Activated naive CD8-positive, alpha-beta T cell treated with anti-CD3 and anti-CD28 coated beads, Interleukin-2, amount 50 U/mL, for 24 hours (primary cell): ENCODE measurements around the gene MIA2.
"Not testable (repeated sequence)": the region's sequence is repeated elsewhere in the genome, so short reads cannot be mapped to it uniquely, and the experiment has no call there.

Source experiments
- ATAC-seq: fragments of 150-1000 bp; cut with Tn5 transposase; one replicate; pipeline ENCODE4 v1.10.0; 2021
- DNase-seq: peaks from one replicate; pipeline ENCODE4 v3.0.0; 2021
- H3K27ac Mint-ChIP-seq: one replicate; pipeline ENCODE4 v1.8.0; 2021; ENCODE audit warnings: mild to moderate bottlenecking, mixed read lengths
- H3K27me3 Mint-ChIP-seq: one replicate; pipeline ENCODE4 v1.8.0; 2021; ENCODE audit warnings: mixed read lengths
- H3K36me3 Mint-ChIP-seq: one replicate; pipeline ENCODE4 v1.8.0; 2021; ENCODE audit warnings: low read depth, mixed read lengths
- H3K4me1 Mint-ChIP-seq: one replicate; pipeline ENCODE4 v1.8.0; 2021; ENCODE audit warnings: mixed read lengths
- H3K4me3 Mint-ChIP-seq: one replicate; pipeline ENCODE4 v1.8.0; 2021; ENCODE audit warnings: mild to moderate bottlenecking, moderate library complexity, mixed read lengths
- H3K9me3 Mint-ChIP-seq: one replicate; pipeline ENCODE4 v1.8.0; 2021; ENCODE audit warnings: mixed read lengths

The MIA2 gene

GRCh38 chr14:39318574-39318973 lies 84.9 kb downstream of the MIA2 start:
- H3K27me3 Mint-ChIP-seq, result no peaks in the 10 kb centered on the region
- H3K27ac Mint-ChIP-seq, result no peak overlapping the region
- no peak overlapping the region for H3K4me3 Mint-ChIP-seq
- H3K4me1 Mint-ChIP-seq, result no peaks in the 10 kb centered on the region
- H3K9me3 Mint-ChIP-seq, result no peaks in the 10 kb centered on the region
- H3K36me3 Mint-ChIP-seq, result peaks cover 7% of the 10 kb centered on the region
- ATAC-seq (no peak), DNase-seq (no peak)

GRCh38 chr14:39319381-39319780 lies 85.7 kb downstream of the MIA2 start:
- DNase-seq (no peak), ATAC-seq (no peak)
- H3K27me3 Mint-ChIP-seq, result no peaks in the 10 kb centered on the region
- no peaks in the 10 kb centered on the region for H3K4me1 Mint-ChIP-seq
- H3K9me3 Mint-ChIP-seq, result no peaks in the 10 kb centered on the region
- no peak overlapping the region for H3K4me3 Mint-ChIP-seq
- no peak overlapping the region for H3K27ac Mint-ChIP-seq
- peaks cover 7% of the 10 kb centered on the region for H3K36me3 Mint-ChIP-seq

GRCh38 chr14:39320318-39320717 lies 86.6 kb downstream of the MIA2 start:
- ATAC-seq, result no peak
- Mint-ChIP-seq H3K27ac (no peak overlapping the region), H3K36me3 (peaks cover 7% of the 10 kb centered on the region), H3K9me3 (no peaks in the 10 kb centered on the region), H3K4me1 (no peaks in the 10 kb centered on the region), H3K4me3 (no peak overlapping the region), H3K27me3 (no peaks in the 10 kb centered on the region)
- DNase-seq, result no peak

GRCh38 chr14:39322807-39323206 lies 89.1 kb downstream of the MIA2 start:
- Mint-ChIP-seq H3K4me1 (no peaks in the 10 kb centered on the region), H3K27ac (no peak overlapping the region), H3K9me3 (no peaks in the 10 kb centered on the region), H3K27me3 (no peaks in the 10 kb centered on the region), H3K4me3 (no peak overlapping the region), H3K36me3 (peaks cover 23% of the 10 kb centered on the region)
- no peak for ATAC-seq
- DNase-seq, result no peak

- no peaks in the 10 kb centered on the region for H3K27me3 Mint-ChIP-seq
- no peak overlapping the region for H3K27ac Mint-ChIP-seq
- H3K36me3 Mint-ChIP-seq, result peaks cover 35% of the 10 kb centered on the region
- H3K9me3 Mint-ChIP-seq, result no peaks in the 10 kb centered on the region
- peaks cover 3% of the 10 kb centered on the region for H3K4me1 Mint-ChIP-seq
- no peak for ATAC-seq
- no peak overlapping the region for H3K4me3 Mint-ChIP-seq
- no peak for DNase-seq
These were observed 90.4 kb downstream of the MIA2 start for GRCh38 chr14:39324097-39324496.

- peaks cover 14% of the 10 kb centered on the region for H3K4me1 Mint-ChIP-seq
- H3K4me3 Mint-ChIP-seq, result no peak overlapping the region
- H3K27me3 Mint-ChIP-seq, result no peaks in the 10 kb centered on the region
- no peaks in the 10 kb centered on the region for H3K9me3 Mint-ChIP-seq
- H3K27ac Mint-ChIP-seq, result no peak overlapping the region
- no peak for ATAC-seq
- peaks cover 34% of the 10 kb centered on the region for H3K36me3 Mint-ChIP-seq
- no peak for DNase-seq
These were observed 105.3 kb downstream of the MIA2 start for GRCh38 chr14:39339003-39339402.

GRCh38 chr14:39341126-39341525 lies 107.4 kb downstream of the MIA2 start:
- not testable (repeated sequence) for H3K4me3 Mint-ChIP-seq

GRCh38 chr14:39342768-39343167 lies 109.1 kb downstream of the MIA2 start:
- ATAC-seq (peak; percentile 82), DNase-seq (no peak)
- no peak overlapping the region for H3K4me3 Mint-ChIP-seq
- H3K36me3 Mint-ChIP-seq, result peaks cover 36% of the 10 kb centered on the region
- peaks cover 14% of the 10 kb centered on the region for H3K4me1 Mint-ChIP-seq
- H3K9me3 Mint-ChIP-seq, result no peaks in the 10 kb centered on the region
- peak overlapping the region; percentile 49 for H3K27ac Mint-ChIP-seq
- no peaks in the 10 kb centered on the region for H3K27me3 Mint-ChIP-seq

More at GRCh38 chr14:39341126-39341525, 107.4 kb downstream of the MIA2 start:
- not testable (repeated sequence) for H3K27me3 Mint-ChIP-seq, H3K27ac Mint-ChIP-seq, H3K9me3 Mint-ChIP-seq, DNase-seq, ATAC-seq
- H3K36me3 Mint-ChIP-seq, result peaks cover 33% of the 10 kb centered on the region
- H3K4me1 Mint-ChIP-seq, result peaks cover 14% of the 10 kb centered on the region

GRCh38 chr14:39343614-39344013 lies 109.9 kb downstream of the MIA2 start:
- peaks cover 17% of the 10 kb centered on the region for H3K4me1 Mint-ChIP-seq
- no peaks in the 10 kb centered on the region for H3K27me3 Mint-ChIP-seq
- no peak overlapping the region for H3K27ac Mint-ChIP-seq
- DNase-seq (no peak), ATAC-seq (no peak)
- no peak overlapping the region for H3K4me3 Mint-ChIP-seq
- H3K9me3 Mint-ChIP-seq, result no peaks in the 10 kb centered on the region
- H3K36me3 Mint-ChIP-seq, result peaks cover 35% of the 10 kb centered on the region

- peaks cover 8% of the 10 kb centered on the region for H3K9me3 Mint-ChIP-seq
- ATAC-seq (no peak), DNase-seq (no peak)
- no peak overlapping the region for H3K27ac Mint-ChIP-seq
- no peak overlapping the region for H3K4me3 Mint-ChIP-seq
- peaks cover 52% of the 10 kb centered on the region for H3K36me3 Mint-ChIP-seq
- H3K27me3 Mint-ChIP-seq, result no peaks in the 10 kb centered on the region
- peaks cover 17% of the 10 kb centered on the region for H3K4me1 Mint-ChIP-seq
These were observed 117.2 kb downstream of the MIA2 start for GRCh38 chr14:39350866-39351265.

- Mint-ChIP-seq H3K27me3 (no peaks in the 10 kb centered on the region), H3K4me3 (no peak overlapping the region), H3K4me1 (peaks cover 17% of the 10 kb centered on the region), H3K27ac (no peak overlapping the region), H3K9me3 (peaks cover 8% of the 10 kb centered on the region), H3K36me3 (peaks cover 58% of the 10 kb centered on the region)
- no peak for DNase-seq
- no peak for ATAC-seq
These were observed 118.0 kb downstream of the MIA2 start for GRCh38 chr14:39351708-39352107.

GRCh38 chr14:39359069-39359468 lies 125.4 kb downstream of the MIA2 start:
- Mint-ChIP-seq H3K9me3 (peaks cover 18% of the 10 kb centered on the region), H3K36me3 (peaks cover 72% of the 10 kb centered on the region)
- H3K27me3 Mint-ChIP-seq, H3K4me3 Mint-ChIP-seq, H3K4me1 Mint-ChIP-seq, DNase-seq, H3K27ac Mint-ChIP-seq, ATAC-seq: not testable (repeated sequence)

GRCh38 chr14:39360316-39360715 lies 126.6 kb downstream of the MIA2 start:
- no peak for DNase-seq
- no peaks in the 10 kb centered on the region for H3K4me1 Mint-ChIP-seq
- H3K27me3 Mint-ChIP-seq, result no peaks in the 10 kb centered on the region
- H3K9me3 Mint-ChIP-seq, result peaks cover 26% of the 10 kb centered on the region
- peaks cover 77% of the 10 kb centered on the region for H3K36me3 Mint-ChIP-seq
- ATAC-seq, result no peak
- no peak overlapping the region for H3K27ac Mint-ChIP-seq
- H3K4me3 Mint-ChIP-seq, result no peak overlapping the region

GRCh38 chr14:39361556-39361955 lies 127.8 kb downstream of the MIA2 start:
- not testable (repeated sequence) for H3K27me3 Mint-ChIP-seq, H3K4me3 Mint-ChIP-seq, DNase-seq, ATAC-seq, H3K27ac Mint-ChIP-seq, H3K4me1 Mint-ChIP-seq
- Mint-ChIP-seq H3K9me3 (peaks cover 33% of the 10 kb centered on the region), H3K36me3 (peaks cover 74% of the 10 kb centered on the region)

GRCh38 chr14:39364509-39364908 lies 130.8 kb downstream of the MIA2 start:
- Mint-ChIP-seq H3K36me3 (peaks cover 54% of the 10 kb centered on the region), H3K27me3 (no peaks in the 10 kb centered on the region), H3K4me3 (no peak overlapping the region), H3K4me1 (no peaks in the 10 kb centered on the region), H3K9me3 (peaks cover 29% of the 10 kb centered on the region), H3K27ac (no peak overlapping the region)
- ATAC-seq, result no peak
- DNase-seq, result no peak

- Mint-ChIP-seq H3K4me1 (no peaks in the 10 kb centered on the region), H3K27ac (no peak overlapping the region), H3K36me3 (peaks cover 46% of the 10 kb centered on the region), H3K27me3 (no peaks in the 10 kb centered on the region), H3K9me3 (peaks cover 29% of the 10 kb centered on the region), H3K4me3 (no peak overlapping the region)
- ATAC-seq, result no peak
- no peak for DNase-seq
These were observed 131.6 kb downstream of the MIA2 start for GRCh38 chr14:39365354-39365753.
